K562 (cell line): ENCODE results near the gene FAM227A. TPM values are rescaled to one million over a fixed set of nuclear protein-coding genes. Genes with fewer than 3 reads are reported as not detected.

Source experiments
- ATF1 ChIP-seq, 2 experiments: fragments of 450-650 bp in 1 of 2; IDR thresholded peaks; 2 replicates each; pipeline ENCODE4 v1.6.1; 2016; ENCODE audit warnings: missing compliant biosample characterization in 1 of 2, missing genetic modification characterization in 1 of 2
- HDAC2 ChIP-seq: fragments of 450-650 bp; IDR thresholded peaks from 2 replicates; pipeline ENCODE4 v1.6.1; 2016; ENCODE audit warnings: mild to moderate bottlenecking
- KDM5B ChIP-seq: fragments of 200-600 bp; sonication (generic); IDR thresholded peaks from 2 replicates; pipeline ENCODE4 v1.6.1; 2012; ENCODE audit warnings: low read depth, mild to moderate bottlenecking, moderate library complexity, low read length, control low read depth, inconsistent platforms; ENCODE audit not compliant: insufficient replicate concordance
- NFRKB ChIP-seq: fragments of 450-650 bp; IDR thresholded peaks from 2 replicates; pipeline ENCODE4 v1.6.1; 2016; ENCODE audit warnings: low read depth
- POLR2G ChIP-seq: fragments of 200-400 bp; formaldehyde crosslinking; IDR thresholded peaks from 2 replicates; pipeline ENCODE4 v1.6.1; 2017; ENCODE audit warnings: low read depth, mild to moderate bottlenecking, antibody characterized with exemption, low read length, moderate library complexity
- SAP30 ChIP-seq: fragments of 200-600 bp; sonication (generic); IDR thresholded peaks from 2 replicates; pipeline ENCODE4 v1.6.1; 2012; ENCODE audit warnings: borderline replicate concordance, low read depth, mild to moderate bottlenecking, moderate library complexity, low read length, control low read depth, inconsistent platforms; ENCODE audit not compliant: insufficient read depth, poor library complexity, severe bottlenecking
- ZNF316 ChIP-seq: fragments of 450-650 bp; IDR thresholded peaks from 2 replicates; pipeline ENCODE4 v1.6.1; 2016
- polyA plus RNA-seq, 8 experiments: library from polyadenylated mRNA; depleted of rRNA in 4 of 8; stranded (reverse) in 5 of 8; unstranded in 3 of 8; fragments of >200 nt; fragmentation: Nextera tagmentation in 2 of 8; fragmentation: Illumina TruSeq in 1 of 8; extraction: Ambion mirVana in 2 of 8; extraction: Trizol in 1 of 8; gene quantifications; 2 replicates each; pipeline versions ENCODE4 v1.2.1 to v1.2.3, GENCODE V29; 2011 to 2014; ENCODE audit warnings: inconsistent platforms in 1 of 8, missing spikeins in 1 of 8
- total RNA-seq, 7 experiments: library from RNA; depleted of rRNA in 6 of 7; stranded (reverse); fragments of >200 nt in 6 of 7; fragmentation: Illumina TruSeq in 2 of 7; extraction: Trizol in 2 of 7; gene quantifications; 2 replicates each; pipeline versions ENCODE4 v1.2.1 to v1.2.3, GENCODE V29; 2011 to 2021; ENCODE audit warnings: low replicate concordance in 1 of 7
- TF ChIP-seq, protein P1 (sequence below): IDR thresholded peaks from 2 replicates; pipeline ENCODE4 v1.6.1; 2012; ENCODE audit warnings: low read depth, low read length, improper control_type of control experiment, borderline replicate concordance
- TF ChIP-seq, protein P2 (sequence below): fragments of 250-450 bp; sonication (Bioruptor Pico); IDR thresholded peaks from 2 replicates; pipeline ENCODE4 v1.4.0; 2020; ENCODE audit warnings: mild to moderate bottlenecking, moderate library complexity, borderline replicate concordance
- TF ChIP-seq, protein P3 (sequence below): fragments of 450-650 bp; IDR thresholded peaks from 2 replicates; pipeline ENCODE4 v1.6.1; 2016; ENCODE audit warnings: low read depth
- TF ChIP-seq, protein P4 (sequence below): sonication (generic); IDR thresholded peaks from 2 replicates; pipeline ENCODE4 v1.6.1; 2016

Gene FAM227A
- total and polyA plus RNA-seq, 9 of the 15 experiments (the other 6 are each of a cell fraction or from before 2014, with no cell fraction given) = 0.10 to 2.2 (median 0.83) TPM

DNA sequence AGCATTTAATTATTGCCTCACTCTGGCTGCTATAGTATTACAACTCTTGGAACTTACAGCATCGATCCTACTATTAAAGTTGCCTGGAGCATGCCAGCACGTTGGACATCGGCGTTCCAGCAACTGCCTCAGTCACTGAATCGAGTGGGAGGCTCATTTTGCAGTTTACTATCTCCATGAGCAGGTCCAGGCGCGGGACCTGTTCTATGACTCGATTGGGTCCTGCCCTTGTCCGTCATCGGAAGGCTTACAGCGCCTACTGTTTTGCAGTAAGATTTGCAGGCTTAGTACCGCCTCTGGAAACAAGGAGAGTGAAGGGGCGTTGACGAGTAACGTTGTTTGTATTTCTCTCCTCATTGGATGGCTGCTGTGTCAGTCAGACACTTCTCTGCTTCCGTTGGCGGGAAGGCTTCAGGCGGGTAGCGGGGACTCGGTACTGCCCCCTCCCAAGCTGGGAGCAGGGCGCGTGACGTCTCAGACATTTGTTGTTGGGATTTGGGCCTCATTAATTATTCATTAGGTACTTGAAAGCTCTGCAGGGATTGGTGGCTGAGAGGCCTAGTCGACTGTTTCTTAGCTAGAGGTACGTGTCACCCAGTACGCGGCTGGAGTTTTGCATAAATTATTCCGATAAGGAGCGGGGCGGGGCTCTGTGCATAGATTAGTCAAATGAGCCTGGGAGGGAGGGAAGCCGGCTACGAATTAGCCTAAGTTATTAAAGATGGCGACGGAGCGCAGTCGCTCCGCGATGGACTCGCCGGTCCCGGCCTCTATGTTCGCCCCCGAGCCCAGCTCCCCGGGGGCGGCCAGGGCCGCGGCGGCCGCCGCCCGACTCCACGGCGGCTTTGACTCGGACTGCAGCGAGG lies 49.3 kb upstream of the FAM227A start, which contains the start of gene GTPBP1 (continued):
- TF ChIP-seq ATF1 (CRISPR knock-in tag; IDR thresholded peaks at IDR 0.05) = 0 out of 2 replicates have a peak, but pooled peaks have one; percentile 6
- peak; percentile 97 for TF ChIP-seq ATF1 (tag; IDR thresholded peaks at IDR 0.05)
- 0 out of 2 replicates have a peak, but pooled peaks have one; percentile 78 for TF ChIP-seq ZNF316
- TF ChIP-seq, protein P1, sequence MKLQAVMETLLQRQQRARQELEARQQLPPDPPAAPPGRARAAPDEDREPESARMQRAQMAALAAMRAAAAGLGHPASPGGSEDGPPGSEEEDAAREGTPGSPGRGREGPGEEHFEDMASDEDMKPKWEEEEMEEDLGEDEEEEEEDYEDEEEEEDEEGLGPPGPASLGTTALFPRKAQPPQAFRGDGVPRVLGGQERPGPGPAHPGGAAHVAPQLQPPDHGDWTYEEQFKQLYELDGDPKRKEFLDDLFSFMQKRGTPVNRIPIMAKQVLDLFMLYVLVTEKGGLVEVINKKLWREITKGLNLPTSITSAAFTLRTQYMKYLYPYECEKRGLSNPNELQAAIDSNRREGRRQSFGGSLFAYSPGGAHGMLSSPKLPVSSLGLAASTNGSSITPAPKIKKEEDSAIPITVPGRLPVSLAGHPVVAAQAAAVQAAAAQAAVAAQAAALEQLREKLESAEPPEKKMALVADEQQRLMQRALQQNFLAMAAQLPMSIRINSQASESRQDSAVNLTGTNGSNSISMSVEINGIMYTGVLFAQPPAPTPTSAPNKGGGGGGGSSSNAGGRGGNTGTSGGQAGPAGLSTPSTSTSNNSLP = peak; percentile 74; the same call in 1 of the 2 replicates
- TF ChIP-seq, protein P2, sequence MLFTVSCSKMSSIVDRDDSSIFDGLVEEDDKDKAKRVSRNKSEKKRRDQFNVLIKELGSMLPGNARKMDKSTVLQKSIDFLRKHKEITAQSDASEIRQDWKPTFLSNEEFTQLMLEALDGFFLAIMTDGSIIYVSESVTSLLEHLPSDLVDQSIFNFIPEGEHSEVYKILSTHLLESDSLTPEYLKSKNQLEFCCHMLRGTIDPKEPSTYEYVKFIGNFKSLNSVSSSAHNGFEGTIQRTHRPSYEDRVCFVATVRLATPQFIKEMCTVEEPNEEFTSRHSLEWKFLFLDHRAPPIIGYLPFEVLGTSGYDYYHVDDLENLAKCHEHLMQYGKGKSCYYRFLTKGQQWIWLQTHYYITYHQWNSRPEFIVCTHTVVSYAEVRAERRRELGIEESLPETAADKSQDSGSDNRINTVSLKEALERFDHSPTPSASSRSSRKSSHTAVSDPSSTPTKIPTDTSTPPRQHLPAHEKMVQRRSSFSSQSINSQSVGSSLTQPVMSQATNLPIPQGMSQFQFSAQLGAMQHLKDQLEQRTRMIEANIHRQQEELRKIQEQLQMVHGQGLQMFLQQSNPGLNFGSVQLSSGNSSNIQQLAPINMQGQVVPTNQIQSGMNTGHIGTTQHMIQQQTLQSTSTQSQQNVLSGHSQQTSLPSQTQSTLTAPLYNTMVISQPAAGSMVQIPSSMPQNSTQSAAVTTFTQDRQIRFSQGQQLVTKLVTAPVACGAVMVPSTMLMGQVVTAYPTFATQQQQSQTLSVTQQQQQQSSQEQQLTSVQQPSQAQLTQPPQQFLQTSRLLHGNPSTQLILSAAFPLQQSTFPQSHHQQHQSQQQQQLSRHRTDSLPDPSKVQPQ (CRISPR knock-in tag) = no peak
- TF ChIP-seq, protein P3, sequence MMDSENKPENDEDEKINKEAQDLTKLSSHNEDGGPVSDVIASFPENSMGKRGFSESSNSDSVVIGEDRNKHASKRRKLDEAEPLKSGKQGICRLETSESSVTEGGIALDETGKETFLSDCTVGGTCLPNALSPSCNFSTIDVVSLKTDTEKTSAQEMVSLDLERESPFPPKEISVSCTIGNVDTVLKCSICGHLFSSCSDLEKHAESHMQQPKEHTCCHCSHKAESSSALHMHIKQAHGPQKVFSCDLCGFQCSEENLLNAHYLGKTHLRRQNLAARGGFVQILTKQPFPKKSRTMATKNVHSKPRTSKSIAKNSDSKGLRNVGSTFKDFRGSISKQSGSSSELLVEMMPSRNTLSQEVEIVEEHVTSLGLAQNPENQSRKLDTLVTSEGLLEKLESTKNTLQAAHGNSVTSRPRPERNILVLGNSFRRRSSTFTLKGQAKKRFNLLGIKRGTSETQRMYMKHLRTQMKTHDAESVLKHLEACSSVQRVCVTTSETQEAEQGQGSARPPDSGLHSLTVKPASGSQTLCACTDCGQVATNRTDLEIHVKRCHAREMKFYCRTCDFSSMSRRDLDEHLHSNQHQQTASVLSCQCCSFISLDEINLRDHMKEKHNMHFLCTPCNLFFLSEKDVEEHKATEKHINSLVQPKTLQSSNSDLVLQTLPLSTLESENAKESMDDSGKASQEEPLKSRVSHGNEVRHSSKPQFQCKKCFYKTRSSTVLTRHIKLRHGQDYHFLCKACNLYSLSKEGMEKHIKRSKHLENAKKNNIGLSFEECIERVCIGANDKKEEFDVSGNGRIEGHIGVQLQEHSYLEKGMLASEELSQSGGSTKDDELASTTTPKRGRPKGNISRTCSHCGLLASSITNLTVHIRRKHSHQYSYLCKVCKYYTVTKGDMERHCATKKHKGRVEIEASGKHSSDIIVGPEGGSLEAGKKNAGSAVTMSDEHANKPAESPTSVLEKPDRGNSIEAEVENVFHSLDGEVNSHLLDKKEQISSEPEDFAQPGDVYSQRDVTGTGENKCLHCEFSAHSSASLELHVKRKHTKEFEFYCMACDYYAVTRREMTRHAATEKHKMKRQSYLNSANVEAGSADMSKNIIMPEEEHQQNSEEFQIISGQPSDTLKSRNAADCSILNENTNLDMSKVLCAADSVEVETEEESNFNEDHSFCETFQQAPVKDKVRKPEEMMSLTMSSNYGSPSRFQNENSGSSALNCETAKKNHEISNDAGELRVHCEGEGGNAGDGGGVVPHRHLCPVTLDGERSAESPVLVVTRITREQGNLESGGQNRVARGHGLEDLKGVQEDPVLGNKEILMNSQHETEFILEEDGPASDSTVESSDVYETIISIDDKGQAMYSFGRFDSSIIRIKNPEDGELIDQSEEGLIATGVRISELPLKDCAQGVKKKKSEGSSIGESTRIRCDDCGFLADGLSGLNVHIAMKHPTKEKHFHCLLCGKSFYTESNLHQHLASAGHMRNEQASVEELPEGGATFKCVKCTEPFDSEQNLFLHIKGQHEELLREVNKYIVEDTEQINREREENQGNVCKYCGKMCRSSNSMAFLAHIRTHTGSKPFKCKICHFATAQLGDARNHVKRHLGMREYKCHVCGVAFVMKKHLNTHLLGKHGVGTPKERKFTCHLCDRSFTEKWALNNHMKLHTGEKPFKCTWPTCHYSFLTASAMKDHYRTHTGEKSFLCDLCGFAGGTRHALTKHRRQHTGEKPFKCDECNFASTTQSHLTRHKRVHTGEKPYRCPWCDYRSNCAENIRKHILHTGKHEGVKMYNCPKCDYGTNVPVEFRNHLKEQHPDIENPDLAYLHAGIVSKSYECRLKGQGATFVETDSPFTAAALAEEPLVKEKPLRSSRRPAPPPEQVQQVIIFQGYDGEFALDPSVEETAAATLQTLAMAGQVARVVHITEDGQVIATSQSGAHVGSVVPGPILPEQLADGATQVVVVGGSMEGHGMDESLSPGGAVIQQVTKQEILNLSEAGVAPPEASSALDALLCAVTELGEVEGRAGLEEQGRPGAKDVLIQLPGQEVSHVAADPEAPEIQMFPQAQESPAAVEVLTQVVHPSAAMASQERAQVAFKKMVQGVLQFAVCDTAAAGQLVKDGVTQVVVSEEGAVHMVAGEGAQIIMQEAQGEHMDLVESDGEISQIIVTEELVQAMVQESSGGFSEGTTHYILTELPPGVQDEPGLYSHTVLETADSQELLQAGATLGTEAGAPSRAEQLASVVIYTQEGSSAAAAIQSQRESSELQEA = no peak
- TF ChIP-seq SAP30 = peak; percentile 19
- TF ChIP-seq, protein P4, sequence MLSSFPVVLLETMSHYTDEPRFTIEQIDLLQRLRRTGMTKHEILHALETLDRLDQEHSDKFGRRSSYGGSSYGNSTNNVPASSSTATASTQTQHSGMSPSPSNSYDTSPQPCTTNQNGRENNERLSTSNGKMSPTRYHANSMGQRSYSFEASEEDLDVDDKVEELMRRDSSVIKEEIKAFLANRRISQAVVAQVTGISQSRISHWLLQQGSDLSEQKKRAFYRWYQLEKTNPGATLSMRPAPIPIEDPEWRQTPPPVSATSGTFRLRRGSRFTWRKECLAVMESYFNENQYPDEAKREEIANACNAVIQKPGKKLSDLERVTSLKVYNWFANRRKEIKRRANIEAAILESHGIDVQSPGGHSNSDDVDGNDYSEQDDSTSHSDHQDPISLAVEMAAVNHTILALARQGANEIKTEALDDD = peak; percentile 54; the same call in 1 of the 2 replicates
- TF ChIP-seq HDAC2 = no peak
- peak; percentile 74 for TF ChIP-seq NFRKB
- peak; percentile 89 for TF ChIP-seq POLR2G
- TF ChIP-seq KDM5B = peak; percentile 75
